WTC11 (cell line): Measurements from ENCODE around the gene ESPN. TPM values are rescaled to one million over a fixed set of nuclear protein-coding genes. Genes with fewer than 3 reads are reported as not detected.

Experiments used
- ATAC-seq: fragments of 200-7000 bp; cut with Tn5 transposase; 2 replicates; pipeline ENCODE4 v1.10.0; 2021; ENCODE audit warnings: mild to moderate bottlenecking, moderate library complexity
- CTCF ChIA-PET: fragments of 300-600 bp; sonication (Branson Sonifier 250); formaldehyde crosslinking; loops from one replicate; lab custom pipeline; 2021; ENCODE audit warnings: antibody characterized with exemption; lab: Charles Lee
- POLR2A ChIA-PET: fragments of 350-600 bp; sonication (Branson Sonifier 250); formaldehyde crosslinking; loops from one replicate; lab custom pipeline; 2021; ENCODE audit warnings: antibody characterized with exemption; lab: Charles Lee
- DNase-seq: peaks from one replicate; pipeline ENCODE4 v3.0.0; 2021; ENCODE audit warnings: low spot score
- H3K27ac Mint-ChIP-seq: 2 replicates; pipeline ENCODE4 v1.8.0; 2021; ENCODE audit warnings: mixed read lengths
- H3K27me3 Mint-ChIP-seq: 2 replicates; pipeline ENCODE4 v1.8.0; 2021; ENCODE audit warnings: low read depth, mild to moderate bottlenecking, moderate library complexity, mixed read lengths
- H3K36me3 Mint-ChIP-seq: 2 replicates; pipeline ENCODE4 v1.8.0; 2021; ENCODE audit warnings: mixed read lengths
- H3K4me1 Mint-ChIP-seq: 2 replicates; pipeline ENCODE4 v1.8.0; 2022; ENCODE audit warnings: mixed read lengths
- H3K4me3 Mint-ChIP-seq: 2 replicates; pipeline ENCODE4 v1.8.0; 2021; ENCODE audit warnings: mild to moderate bottlenecking, moderate library complexity, mixed read lengths
- H3K9me3 Mint-ChIP-seq: 2 replicates; pipeline ENCODE4 v1.8.0; 2021; ENCODE audit warnings: mixed read lengths
- E2F4 ChIP-seq: sonication (generic); formaldehyde crosslinking; IDR thresholded peaks from 2 replicates; pipeline ENCODE4 v1.8.1; 2022; ENCODE audit warnings: low read depth, mild to moderate bottlenecking, moderate library complexity, missing genetic modification reagents, borderline replicate concordance
- ELF4 ChIP-seq: sonication (generic); formaldehyde crosslinking; IDR thresholded peaks from 2 replicates; pipeline ENCODE4 v1.8.1; 2022; ENCODE audit warnings: low read depth, mild to moderate bottlenecking, moderate library complexity, missing genetic modification reagents
- EMX1 ChIP-seq: fragments of 250-450 bp; sonication (Bioruptor Pico); IDR thresholded peaks from 2 replicates; pipeline ENCODE4 v1.8.0; 2021; ENCODE audit warnings: mild to moderate bottlenecking
- ERG ChIP-seq: fragments of 250-450 bp; sonication (Bioruptor Pico); IDR thresholded peaks from 2 replicates; pipeline ENCODE4 v1.8.0; 2021; ENCODE audit warnings: mild to moderate bottlenecking
- ETV6 ChIP-seq: sonication (generic); formaldehyde crosslinking; IDR thresholded peaks from 2 replicates; pipeline ENCODE4 v1.8.1; 2022; ENCODE audit warnings: mild to moderate bottlenecking, missing genetic modification reagents
- FOXK1 ChIP-seq: sonication (generic); formaldehyde crosslinking; IDR thresholded peaks from 2 replicates; pipeline ENCODE4 v1.8.0; 2022; ENCODE audit warnings: mild to moderate bottlenecking, moderate library complexity, missing genetic modification reagents
- FOXP1 ChIP-seq: sonication (generic); formaldehyde crosslinking; IDR thresholded peaks from 2 replicates; pipeline ENCODE4 v1.8.0; 2022; ENCODE audit warnings: missing genetic modification reagents, mild to moderate bottlenecking, moderate library complexity, borderline replicate concordance
- GTF2I ChIP-seq: fragments of 250-450 bp; sonication (Bioruptor Pico); conservative IDR thresholded peaks from 2 replicates; pipeline ENCODE4 v1.4.0; 2021; ENCODE audit warnings: mild to moderate bottlenecking
- JAZF1 ChIP-seq: fragments of 250-450 bp; sonication (Bioruptor Pico); IDR thresholded peaks from 2 replicates; pipeline ENCODE4 v1.9.0; 2021; ENCODE audit warnings: moderate library complexity, mild to moderate bottlenecking, inconsistent platforms
- MAX ChIP-seq: sonication (generic); formaldehyde crosslinking; IDR thresholded peaks from 2 replicates; pipeline ENCODE4 v1.8.0; 2022; ENCODE audit warnings: mild to moderate bottlenecking, missing genetic modification reagents
- NFATC4 ChIP-seq: fragments of 250-450 bp; sonication (Bioruptor Pico); IDR thresholded peaks from 2 replicates; pipeline ENCODE4 v1.9.0; 2021; ENCODE audit warnings: mild to moderate bottlenecking
- NR1H2 ChIP-seq: sonication (generic); formaldehyde crosslinking; IDR thresholded peaks from 2 replicates; pipeline ENCODE4 v1.9.0; 2021; ENCODE audit warnings: mild to moderate bottlenecking, moderate library complexity, missing genetic modification reagents
- OVOL2 ChIP-seq: fragments of 250-450 bp; sonication (Bioruptor Pico); IDR thresholded peaks from 2 replicates; pipeline ENCODE4 v1.9.0; 2021; ENCODE audit warnings: mild to moderate bottlenecking, borderline replicate concordance
- RELA ChIP-seq: sonication (generic); formaldehyde crosslinking; IDR thresholded peaks from 2 replicates; pipeline ENCODE4 v1.8.1; 2022; ENCODE audit warnings: missing genetic modification reagents, mild to moderate bottlenecking, borderline replicate concordance
- SP1 ChIP-seq: sonication (generic); formaldehyde crosslinking; conservative IDR thresholded peaks from 2 replicates; pipeline ENCODE4 v1.8.1; 2022; ENCODE audit warnings: missing genetic modification reagents
- TCF7 ChIP-seq: sonication (generic); formaldehyde crosslinking; IDR thresholded peaks from 2 replicates; pipeline ENCODE4 v1.8.0; 2022; ENCODE audit warnings: mild to moderate bottlenecking, low read depth, missing genetic modification reagents, moderate library complexity
- TEAD1 ChIP-seq: sonication (generic); formaldehyde crosslinking; IDR thresholded peaks from 2 replicates; pipeline ENCODE4 v1.8.0; 2022; ENCODE audit warnings: mild to moderate bottlenecking, missing genetic modification reagents
- TP53 ChIP-seq: sonication (generic); formaldehyde crosslinking; IDR thresholded peaks from 2 replicates; pipeline ENCODE4 v1.8.1; 2023; ENCODE audit warnings: mild to moderate bottlenecking, missing genetic modification reagents
- USF2 ChIP-seq: sonication (generic); formaldehyde crosslinking; IDR thresholded peaks from 2 replicates; pipeline ENCODE4 v1.8.1; 2023; ENCODE audit warnings: mild to moderate bottlenecking, missing genetic modification reagents, moderate library complexity
- ZBTB21 ChIP-seq: sonication (generic); formaldehyde crosslinking; IDR thresholded peaks from 2 replicates; pipeline ENCODE4 v1.8.1; 2023; ENCODE audit warnings: mild to moderate bottlenecking, missing genetic modification reagents, borderline replicate concordance
- ZNF121 ChIP-seq: sonication (generic); formaldehyde crosslinking; IDR thresholded peaks from 2 replicates; pipeline ENCODE4 v1.8.0; 2023; ENCODE audit warnings: missing genetic modification reagents
- ZNF138 ChIP-seq: sonication (generic); formaldehyde crosslinking; conservative IDR thresholded peaks from 2 replicates; pipeline ENCODE4 v1.8.1; 2022; ENCODE audit warnings: mild to moderate bottlenecking, moderate library complexity, missing genetic modification reagents
- ZNF232 ChIP-seq: sonication (generic); formaldehyde crosslinking; IDR thresholded peaks from 2 replicates; pipeline ENCODE4 v1.8.0; 2022; ENCODE audit warnings: mild to moderate bottlenecking, missing genetic modification reagents
- total RNA-seq: library from RNA; stranded (reverse); gene quantifications from 3 replicates; pipeline ENCODE4 v1.2.3, GENCODE V29; 2021
- TF ChIP-seq, protein P1 (sequence below): sonication (generic); formaldehyde crosslinking; conservative IDR thresholded peaks from 2 replicates; pipeline ENCODE4 v1.8.1; 2022; ENCODE audit warnings: mild to moderate bottlenecking, missing genetic modification reagents
- TF ChIP-seq, protein P2 (sequence below): sonication (generic); formaldehyde crosslinking; IDR thresholded peaks from 2 replicates; pipeline ENCODE4 v1.8.0; 2023; ENCODE audit warnings: missing genetic modification reagents

ESPN gene
- total RNA-seq, 1 experiment from 2014 or later = 46.1 TPM

GRCh38 chr1:6417961-6418667, 6.5 kb upstream of the ESPN start:
- Mint-ChIP-seq H3K36me3 (no peaks in the 10 kb centered on the region), H3K27me3 (peaks cover 97% of the 10 kb centered on the region), H3K4me1 (peaks cover 20% of the 10 kb centered on the region), H3K27ac (no peak overlapping the region), H3K4me3 (no peak overlapping the region), H3K9me3 (no peaks in the 10 kb centered on the region)
- DNase-seq (no peak), ATAC-seq (no peak)
- TF ChIP-seq ZBTB21 (CRISPR knock-in tag) = no peak
- TF ChIP-seq ETV6 (CRISPR knock-in tag) = no peak
- TF ChIP-seq TCF7 (CRISPR knock-in tag) = no peak
- no peak for TF ChIP-seq EMX1 (CRISPR knock-in tag)
- no peak for TF ChIP-seq NFATC4 (CRISPR knock-in tag)
- TF ChIP-seq ZNF121 (CRISPR knock-in tag) = no peak
- no peak for TF ChIP-seq MAX (CRISPR knock-in tag)
- no peak for TF ChIP-seq ELF4
- TF ChIP-seq, protein P1, sequence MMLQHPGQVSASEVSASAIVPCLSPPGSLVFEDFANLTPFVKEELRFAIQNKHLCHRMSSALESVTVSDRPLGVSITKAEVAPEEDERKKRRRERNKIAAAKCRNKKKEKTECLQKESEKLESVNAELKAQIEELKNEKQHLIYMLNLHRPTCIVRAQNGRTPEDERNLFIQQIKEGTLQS (CRISPR knock-in tag) = no peak
- TF ChIP-seq JAZF1 (CRISPR knock-in tag) = no peak
- CTCF ChIA-PET = interaction anchor here (1.1 to 6.9 kb wide), 8 partner anchors 13 to 179 kb away, joined by 3 to 281 read pairs (median 20); partner anchors contain the start of gene HES3
- POLR2A ChIA-PET = no interaction called here

DNA sequence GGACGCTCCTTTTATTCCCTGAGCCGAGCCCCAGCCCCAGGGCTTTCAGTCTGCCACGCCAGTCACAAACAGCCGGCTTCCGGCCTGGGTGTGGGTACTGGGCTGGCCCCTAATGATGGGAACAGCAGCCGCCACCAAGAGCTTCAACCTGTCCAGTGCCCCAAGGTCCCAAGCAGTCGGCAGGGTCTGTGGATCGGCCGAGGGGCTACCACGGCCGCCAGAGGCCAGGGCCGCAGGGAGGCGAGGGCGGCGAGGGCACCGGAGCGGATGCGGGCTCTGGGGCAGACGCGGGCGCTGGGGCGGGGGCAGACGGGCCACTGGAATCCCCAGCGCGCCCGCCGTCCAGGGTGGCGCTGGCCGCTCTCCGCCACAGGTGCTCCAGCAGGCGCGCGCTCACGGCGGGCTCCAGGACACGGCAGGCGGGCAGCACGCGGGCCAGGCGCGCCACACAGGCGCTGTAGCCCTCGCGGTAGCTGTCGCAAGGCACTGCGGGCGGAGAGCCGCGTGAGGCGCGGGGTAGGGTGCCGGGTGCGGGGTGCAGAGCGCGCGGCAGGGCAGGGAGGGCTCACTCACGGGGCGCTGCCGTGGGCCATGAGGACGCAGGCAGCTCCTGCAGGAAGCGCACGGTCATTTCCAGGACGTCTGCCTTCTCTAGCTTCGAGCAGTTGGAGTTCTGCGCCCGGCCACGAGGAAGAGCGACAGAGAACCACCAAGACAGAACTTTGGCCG, 5.7 kb upstream of the ESPN start:
- peaks cover 20% of the 10 kb centered on the region for H3K4me1 Mint-ChIP-seq
- DNase-seq (no peak), ATAC-seq (no peak)
- H3K36me3 Mint-ChIP-seq = no peaks in the 10 kb centered on the region
- H3K27ac Mint-ChIP-seq = no peak overlapping the region
- 0 out of 2 replicates have a peak, but pooled peaks have one; percentile 23 for TF ChIP-seq RELA
- TF ChIP-seq FOXK1 (CRISPR knock-in tag) = peak; percentile 47; the same call in 1 of the 2 replicates
- TF ChIP-seq, protein P2, sequence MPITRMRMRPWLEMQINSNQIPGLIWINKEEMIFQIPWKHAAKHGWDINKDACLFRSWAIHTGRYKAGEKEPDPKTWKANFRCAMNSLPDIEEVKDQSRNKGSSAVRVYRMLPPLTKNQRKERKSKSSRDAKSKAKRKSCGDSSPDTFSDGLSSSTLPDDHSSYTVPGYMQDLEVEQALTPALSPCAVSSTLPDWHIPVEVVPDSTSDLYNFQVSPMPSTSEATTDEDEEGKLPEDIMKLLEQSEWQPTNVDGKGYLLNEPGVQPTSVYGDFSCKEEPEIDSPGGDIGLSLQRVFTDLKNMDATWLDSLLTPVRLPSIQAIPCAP (CRISPR knock-in tag) = peak; percentile 21; the same call in 1 of the 2 replicates
- peak; percentile 73; the same call in 1 of the 2 replicates for TF ChIP-seq FOXP1 (CRISPR knock-in tag)
- TF ChIP-seq ZNF138 (CRISPR knock-in tag) = no peak
- TF ChIP-seq ZBTB21 (CRISPR knock-in tag) = 0 out of 2 replicates have a peak, but pooled peaks have one; percentile 55
- TF ChIP-seq GTF2I (CRISPR knock-in tag) = no peak
- TF ChIP-seq MAX (CRISPR knock-in tag) = peak; percentile 46; the same call in 1 of the 2 replicates
- no peaks in the 10 kb centered on the region for H3K9me3 Mint-ChIP-seq
- peak overlapping the region; percentile 62 for H3K4me3 Mint-ChIP-seq
- POLR2A ChIA-PET = no interaction called here
- H3K27me3 Mint-ChIP-seq = peaks cover 97% of the 10 kb centered on the region
- CTCF ChIA-PET = interaction anchor here (0.9 to 6.9 kb wide), 21 partner anchors 9 to 212 kb away, joined by 3 to 281 read pairs (median 5); partner anchors contain the start of genes ACOT7, HES3 and RNF207

DNA sequence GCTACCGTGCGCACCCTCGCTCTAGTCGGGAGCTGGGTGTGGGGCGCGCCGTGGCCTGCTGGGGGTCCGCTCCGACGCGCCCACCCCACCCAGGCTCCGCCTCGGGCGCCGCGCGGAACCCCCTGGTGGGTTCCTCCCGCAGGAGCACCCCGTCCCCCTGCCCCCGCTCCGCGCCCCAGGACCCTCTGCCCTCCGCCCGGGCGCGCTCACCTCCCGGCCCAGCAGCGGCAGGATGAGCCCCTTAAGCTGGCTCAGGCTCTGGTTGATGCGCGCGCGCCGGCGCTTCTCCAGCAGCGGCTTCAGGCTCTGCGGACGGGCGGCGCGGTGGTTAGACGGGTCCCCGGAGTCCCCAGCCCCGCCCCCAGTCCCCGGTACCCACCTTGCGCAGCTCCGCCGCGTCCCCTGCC, 5.2 kb upstream of the ESPN start:
- Mint-ChIP-seq H3K4me3 (peak overlapping the region; percentile 62), H3K9me3 (no peaks in the 10 kb centered on the region), H3K27me3 (peaks cover 97% of the 10 kb centered on the region), H3K4me1 (peaks cover 22% of the 10 kb centered on the region), H3K27ac (no peak overlapping the region), H3K36me3 (no peaks in the 10 kb centered on the region)
- DNase-seq = peak; percentile 70
- CTCF ChIA-PET = interaction anchor here (0.5 to 6.9 kb wide), 29 partner anchors 9 to 1702 kb away, joined by 3 to 281 read pairs (median 5); partner anchors contain the start of genes ACOT7, HES3 and RNF207
- peak; percentile 23 for ATAC-seq
- POLR2A ChIA-PET = interaction anchor here (1.0 to 1.3 kb wide), 2 partner anchors 34 to 174 kb away, joined by 3 read pairs; no protein-coding TSS in a partner anchor
- no peak for TF ChIP-seq NR1H2
- TF ChIP-seq SP1 = 0 out of 2 replicates have a peak, but pooled peaks have one; percentile 5
- TF ChIP-seq E2F4 (CRISPR knock-in tag) = no peak
- no peak for TF ChIP-seq NFATC4 (CRISPR knock-in tag)
- 0 out of 2 replicates have a peak, but pooled peaks have one; percentile 21 for TF ChIP-seq ZNF232
- no peak for TF ChIP-seq OVOL2 (CRISPR knock-in tag)
- no peak for TF ChIP-seq USF2 (CRISPR knock-in tag)
- TF ChIP-seq TEAD1 (CRISPR knock-in tag) = no peak
- TF ChIP-seq TP53 (CRISPR knock-in tag) = no peak
- no peak for TF ChIP-seq ERG (CRISPR knock-in tag)
